Vagina (tissue), 2 donors: ENCODE data around the gene MRTFB.
"Not testable (repeated sequence)": the region's sequence is repeated elsewhere in the genome, so short reads cannot be mapped to it uniquely, and the experiment has no call there.

ENCODE experiments used
- POLR2A ChIP-seq, 2 donors: fragments of 450-650 bp; IDR thresholded peaks; one replicate each; pipeline ENCODE4 v1.6.1; 2017; ENCODE audit warnings: antibody characterized with exemption in 2 of 2, mild to moderate bottlenecking in 2 of 2, moderate library complexity in 2 of 2
- POLR2AphosphoS5 ChIP-seq, 2 donors: sonication (generic); formaldehyde crosslinking; IDR thresholded peaks; one replicate each; pipeline ENCODE4 v1.9.0; 2017; ENCODE audit warnings: antibody characterized with exemption in 2 of 2, mild to moderate bottlenecking in 2 of 2, low read depth in 1 of 2; ENCODE audit not compliant: insufficient read depth in 1 of 2
- TF ChIP-seq, protein P1 (sequence below), 3 experiments: fragments of 450-650 bp in 2 of 3; fragments of 200-600 bp in 1 of 3; sonication (generic) in 1 of 3; IDR thresholded peaks; one replicate each; pipeline ENCODE4 v1.5.1; 2017 to 2019; ENCODE audit warnings: antibody characterized with exemption in 3 of 3, mild to moderate bottlenecking in 2 of 3, moderate library complexity in 2 of 3

DNA sequence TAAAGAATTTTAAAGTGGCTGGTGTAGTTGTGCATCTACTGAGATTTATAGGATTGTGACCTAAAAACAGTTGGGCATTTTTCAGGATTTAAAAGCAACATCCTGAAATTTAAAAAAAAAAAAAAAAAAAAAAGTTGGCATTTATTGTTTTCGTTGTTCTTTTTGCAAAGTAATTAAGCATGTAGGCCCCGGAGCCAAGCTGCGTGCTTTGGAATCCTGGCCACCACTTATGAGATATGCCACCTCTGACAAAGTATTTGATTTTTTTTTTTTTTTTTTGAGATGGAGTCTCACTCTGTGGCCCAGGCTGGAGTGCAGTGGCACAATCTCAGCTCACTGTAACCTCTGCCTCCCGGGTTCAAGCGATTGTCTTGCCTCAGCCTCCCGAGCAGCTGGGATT, 112.8 kb downstream of the MRTFB start:
- not testable (repeated sequence) for TF ChIP-seq POLR2AphosphoS5 (IDR thresholded peaks at IDR 0.05; ENCODE audit: insufficient read depth in 1 of 2, low read depth in 1 of 2); POLR2A (IDR thresholded peaks at IDR 0.05)
- TF ChIP-seq, protein P1, sequence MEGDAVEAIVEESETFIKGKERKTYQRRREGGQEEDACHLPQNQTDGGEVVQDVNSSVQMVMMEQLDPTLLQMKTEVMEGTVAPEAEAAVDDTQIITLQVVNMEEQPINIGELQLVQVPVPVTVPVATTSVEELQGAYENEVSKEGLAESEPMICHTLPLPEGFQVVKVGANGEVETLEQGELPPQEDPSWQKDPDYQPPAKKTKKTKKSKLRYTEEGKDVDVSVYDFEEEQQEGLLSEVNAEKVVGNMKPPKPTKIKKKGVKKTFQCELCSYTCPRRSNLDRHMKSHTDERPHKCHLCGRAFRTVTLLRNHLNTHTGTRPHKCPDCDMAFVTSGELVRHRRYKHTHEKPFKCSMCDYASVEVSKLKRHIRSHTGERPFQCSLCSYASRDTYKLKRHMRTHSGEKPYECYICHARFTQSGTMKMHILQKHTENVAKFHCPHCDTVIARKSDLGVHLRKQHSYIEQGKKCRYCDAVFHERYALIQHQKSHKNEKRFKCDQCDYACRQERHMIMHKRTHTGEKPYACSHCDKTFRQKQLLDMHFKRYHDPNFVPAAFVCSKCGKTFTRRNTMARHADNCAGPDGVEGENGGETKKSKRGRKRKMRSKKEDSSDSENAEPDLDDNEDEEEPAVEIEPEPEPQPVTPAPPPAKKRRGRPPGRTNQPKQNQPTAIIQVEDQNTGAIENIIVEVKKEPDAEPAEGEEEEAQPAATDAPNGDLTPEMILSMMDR (IDR thresholded peaks at IDR 0.05): not testable (repeated sequence)
